HG02938 (cell line): ENCODE measurements around the gene RBMX.
"Not testable (repeated sequence)": the region's sequence is repeated elsewhere in the genome, so short reads cannot be mapped to it uniquely, and the experiment has no call there.

Experiments used
- ATAC-seq: cut with Tn5 transposase; IDR thresholded peaks from one replicate; pipeline ENCODE4 v1.9.1; 2021; ENCODE audit warnings: mild to moderate bottlenecking, moderate library complexity; ENCODE audit not compliant: unreplicated experiment

RBMX gene

GRCh38 chrX:136880452-136881013, at the start of gene RBMX:
RBMX (minus strand) TSS chrX:136880725; CDS start chrX:136879427, 1,298 bp downstream.
- ATAC-seq = peak; percentile 97

- ATAC-seq = not testable (repeated sequence)
These were observed 40.9 kb upstream of the RBMX start for GRCh38 chrX:136921438-136921837.

DNA sequence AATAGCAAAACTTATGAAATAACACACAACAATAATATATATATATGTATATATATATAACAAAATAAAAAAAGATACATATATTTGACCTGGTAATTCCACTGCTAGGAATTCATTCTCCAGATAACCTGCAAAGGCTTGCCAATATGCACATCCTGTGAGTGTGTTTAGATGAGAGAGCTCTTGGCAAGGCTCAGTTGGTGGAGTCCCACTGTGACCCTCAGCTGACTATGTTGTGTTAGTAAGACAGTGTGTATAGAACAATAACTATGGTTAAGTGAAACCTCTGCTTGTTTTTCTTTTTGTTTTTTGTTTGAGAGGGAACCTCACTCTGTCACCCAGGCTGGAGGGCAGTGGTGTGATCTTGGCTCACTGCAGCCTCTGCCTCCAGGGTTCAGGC, 39.5 kb upstream of the RBMX start:
- ATAC-seq = no peak

- ATAC-seq = no peak
These were observed 36.3 kb upstream of the RBMX start for GRCh38 chrX:136916827-136917226.

- not testable (repeated sequence) for ATAC-seq
These were observed 31.1 kb upstream of the RBMX start for GRCh38 chrX:136911661-136912060.

DNA sequence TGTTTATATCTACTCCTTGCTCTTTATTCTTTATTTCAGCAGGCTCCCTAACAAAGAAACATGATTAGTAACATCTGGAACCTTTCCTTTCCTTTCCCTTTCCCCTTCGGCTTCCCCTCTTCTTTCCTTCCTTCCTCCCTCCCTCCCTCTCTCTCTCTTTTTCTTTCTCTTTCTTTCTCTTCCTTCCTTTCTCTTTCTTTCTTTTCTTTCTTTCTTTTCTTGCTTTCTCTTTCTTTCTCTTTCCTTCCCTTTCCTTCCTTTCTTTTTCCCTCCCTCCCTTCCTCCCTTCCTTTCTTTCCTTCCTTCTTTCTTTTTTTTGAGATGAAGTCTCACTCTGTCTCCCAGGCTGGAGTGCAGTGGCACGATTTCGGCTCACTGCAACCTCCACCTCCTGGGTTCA, 30.7 kb upstream of the RBMX start:
- no peak for ATAC-seq

DNA sequence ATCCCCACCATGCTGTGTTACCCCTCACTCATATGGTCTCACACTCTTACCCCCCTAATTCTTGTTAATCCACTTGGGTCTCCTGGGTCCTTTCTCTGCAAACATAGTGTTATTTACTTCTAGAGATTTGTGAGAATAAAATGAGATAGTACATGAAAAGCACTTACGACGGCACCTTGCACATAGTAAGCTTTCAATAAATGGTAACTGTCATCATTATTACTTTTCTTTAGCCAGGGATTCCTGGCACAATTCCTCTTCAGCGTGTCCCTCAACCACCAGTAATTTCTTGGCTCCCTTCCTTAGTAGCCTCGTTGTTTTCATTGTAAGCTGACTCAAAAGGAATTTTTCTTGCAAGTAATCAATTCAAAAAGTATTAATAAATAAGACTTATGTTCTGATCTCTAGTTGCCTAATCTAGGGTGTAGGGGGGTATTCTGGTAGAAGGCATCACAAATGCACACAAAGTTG, 30.1 kb upstream of the RBMX start:
- ATAC-seq = no peak

DNA sequence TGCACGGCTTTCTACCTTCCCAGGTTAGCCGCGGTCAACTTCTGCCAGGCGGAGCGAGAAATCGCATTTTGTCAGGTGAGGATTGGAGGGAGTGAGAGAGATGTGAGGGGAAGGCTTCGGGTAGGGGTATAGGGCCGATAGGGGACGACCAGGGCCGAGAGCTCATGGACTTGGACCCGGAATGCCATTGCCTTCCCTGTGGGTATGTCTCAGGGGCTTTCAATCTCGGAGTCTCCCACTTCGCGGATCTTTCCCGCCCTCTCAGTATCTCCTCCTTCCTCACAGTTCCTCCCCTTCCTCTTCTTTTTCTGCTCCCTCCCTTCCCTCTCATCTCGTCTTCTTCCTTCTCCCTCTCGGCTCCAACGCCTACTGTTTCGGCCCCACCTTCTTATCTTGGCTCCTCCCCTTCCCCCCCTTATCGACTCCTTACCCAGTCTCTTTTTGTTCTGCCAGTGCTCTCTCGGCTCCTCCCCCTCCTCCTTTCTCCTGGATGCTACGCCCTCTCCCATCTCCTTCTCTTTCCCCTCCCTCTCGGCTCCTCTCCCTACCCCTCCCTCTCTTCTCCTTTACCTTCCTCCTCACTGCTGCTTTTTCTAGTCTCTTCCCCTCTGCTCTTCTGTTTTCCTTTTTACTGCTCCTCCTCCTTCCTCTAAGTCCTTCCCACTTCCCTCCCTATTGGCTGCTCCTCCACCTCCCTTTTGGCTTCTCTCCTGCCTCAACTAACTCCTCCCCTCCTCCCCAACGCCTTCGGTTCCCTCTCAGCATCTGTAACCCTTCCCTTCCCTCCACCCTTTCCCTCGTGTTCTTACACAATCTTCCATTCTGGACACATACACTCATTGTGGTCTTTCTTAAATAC, 29.4 kb upstream of the RBMX start:
- ATAC-seq = peak; percentile 54

- ATAC-seq = peak; percentile 80
These were observed 28.7 kb upstream of the RBMX start for GRCh38 chrX:136909119-136909705.

- ATAC-seq = no peak
These were observed 27.1 kb upstream of the RBMX start for GRCh38 chrX:136907621-136908020.

DNA sequence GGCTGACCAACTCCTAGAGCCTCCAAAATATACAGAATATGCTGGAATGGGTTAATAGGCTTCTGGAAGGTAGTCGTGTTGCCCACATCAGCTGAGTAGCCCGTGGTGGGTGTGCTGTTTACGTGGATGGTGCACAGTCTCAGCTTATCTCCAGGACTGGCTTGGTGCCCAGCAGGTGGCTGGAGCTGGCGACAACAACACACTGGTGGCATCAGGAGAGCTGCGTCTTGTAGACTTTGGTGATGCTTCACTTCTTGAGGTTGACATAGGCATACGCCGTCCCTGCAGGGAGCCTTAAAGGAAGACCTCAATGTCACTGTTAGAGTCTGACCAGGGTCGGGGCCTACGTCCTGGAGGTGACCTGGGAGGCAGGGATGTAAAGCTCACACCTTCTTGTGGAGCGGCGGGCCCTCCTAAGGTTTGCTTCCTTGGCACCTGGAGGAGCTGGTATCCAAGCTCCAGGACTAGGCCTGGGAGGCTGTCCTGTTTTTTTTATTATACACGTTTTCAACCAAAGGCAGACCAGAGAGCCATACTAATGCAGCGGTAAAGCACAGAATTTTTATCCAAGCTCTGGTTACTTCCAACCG, 26.5 kb upstream of the RBMX start:
- ATAC-seq = no peak

DNA sequence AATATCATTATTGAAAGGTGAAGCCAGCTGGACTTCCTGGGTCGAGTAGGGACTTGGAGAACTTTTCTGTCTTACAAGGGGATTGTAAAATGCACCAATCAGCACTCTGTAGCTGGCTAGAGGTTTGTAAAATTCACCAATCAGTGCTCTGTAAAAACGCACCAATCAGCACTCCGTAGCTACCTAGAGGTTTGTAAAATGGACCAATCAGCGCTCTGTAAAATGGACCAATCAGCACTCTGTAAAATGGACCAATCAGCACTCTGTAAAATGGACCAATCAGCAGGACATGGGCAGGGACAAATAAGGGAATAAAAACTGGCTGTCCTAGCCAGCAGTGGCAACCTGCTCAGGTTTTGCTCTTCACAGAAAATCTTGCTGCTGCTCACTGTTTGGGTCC, 23.5 kb upstream of the RBMX start:
- not testable (repeated sequence) for ATAC-seq

- ATAC-seq = not testable (repeated sequence)
These were observed 19.5 kb upstream of the RBMX start for GRCh38 chrX:136900071-136900470.

DNA sequence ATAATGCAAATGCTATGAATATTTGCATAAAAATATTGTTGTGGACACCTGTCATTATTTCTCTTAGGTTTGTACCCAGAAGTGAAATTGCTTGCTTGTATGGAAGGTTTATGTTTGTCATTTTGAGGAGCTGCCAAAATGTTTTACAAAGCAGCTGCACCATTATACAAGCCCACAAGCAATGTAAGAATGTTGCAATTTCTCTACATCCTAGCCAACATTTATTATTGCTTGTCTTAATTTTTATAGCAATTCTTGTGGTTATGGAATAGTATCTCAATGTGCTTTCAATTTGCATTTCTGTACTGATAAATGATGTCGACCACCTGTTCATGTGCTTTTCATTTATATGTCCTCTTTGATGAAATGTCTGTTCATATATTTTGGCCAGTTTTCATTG, 18.7 kb upstream of the RBMX start:
- ATAC-seq = no peak

GRCh38 chrX:136898752-136899151, 18.2 kb upstream of the RBMX start:
- not testable (repeated sequence) for ATAC-seq

DNA sequence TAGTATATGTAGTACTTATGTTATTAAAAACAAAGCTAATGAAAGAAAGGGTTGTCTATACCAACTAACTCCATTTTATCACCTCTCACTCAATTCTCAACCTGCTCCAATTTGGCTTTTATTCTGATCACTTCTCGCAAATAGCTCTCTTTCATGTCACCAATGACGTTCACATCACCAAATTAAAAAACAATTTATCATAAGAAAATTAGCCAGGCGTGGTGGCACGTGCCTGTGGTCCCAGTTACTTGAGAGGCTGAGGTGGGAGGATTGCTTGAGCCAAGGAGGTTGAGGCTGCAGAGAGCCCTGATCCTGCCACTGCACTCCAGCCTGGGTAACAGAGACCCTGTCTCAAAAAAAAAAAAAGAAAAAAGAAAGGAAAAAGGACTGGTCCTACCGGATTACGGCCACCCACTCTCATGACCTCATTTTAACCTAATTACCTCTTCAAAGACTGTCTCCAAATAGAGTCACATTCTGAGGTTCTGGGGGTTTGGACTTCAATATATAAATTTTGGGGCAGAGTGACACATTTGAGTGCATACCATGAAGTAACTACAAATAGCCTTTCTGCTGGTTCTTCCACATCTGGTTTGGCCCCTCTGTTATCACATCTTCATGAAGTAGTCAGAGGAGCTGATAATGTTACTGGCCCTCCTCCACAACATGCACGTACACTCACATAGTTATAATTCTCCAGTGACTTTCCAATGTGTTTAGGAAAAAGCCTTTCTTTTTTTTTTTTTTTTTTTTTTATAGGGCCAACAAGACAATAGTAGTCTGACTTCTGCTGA, 15.8 kb upstream of the RBMX start:
- no peak for ATAC-seq

DNA sequence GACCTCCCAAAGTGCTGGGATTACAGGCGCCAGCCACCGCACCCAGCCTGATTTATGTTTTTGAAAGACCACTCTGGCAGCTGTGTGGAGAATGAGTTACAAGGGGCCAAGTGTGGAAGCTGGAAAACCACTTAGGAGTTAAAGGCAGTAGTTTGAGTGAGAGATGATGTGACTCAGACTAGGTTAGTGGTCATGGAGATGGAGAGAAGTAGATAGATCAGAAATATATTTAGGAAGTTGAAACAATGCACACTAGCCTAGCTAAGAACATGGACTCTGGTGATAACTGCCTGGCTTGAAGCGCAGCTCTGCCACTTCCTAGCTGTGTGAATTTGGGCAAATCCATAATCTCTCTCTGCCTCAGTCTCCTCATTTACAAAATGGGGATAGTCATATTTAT, 11.9 kb upstream of the RBMX start:
- no peak for ATAC-seq

DNA sequence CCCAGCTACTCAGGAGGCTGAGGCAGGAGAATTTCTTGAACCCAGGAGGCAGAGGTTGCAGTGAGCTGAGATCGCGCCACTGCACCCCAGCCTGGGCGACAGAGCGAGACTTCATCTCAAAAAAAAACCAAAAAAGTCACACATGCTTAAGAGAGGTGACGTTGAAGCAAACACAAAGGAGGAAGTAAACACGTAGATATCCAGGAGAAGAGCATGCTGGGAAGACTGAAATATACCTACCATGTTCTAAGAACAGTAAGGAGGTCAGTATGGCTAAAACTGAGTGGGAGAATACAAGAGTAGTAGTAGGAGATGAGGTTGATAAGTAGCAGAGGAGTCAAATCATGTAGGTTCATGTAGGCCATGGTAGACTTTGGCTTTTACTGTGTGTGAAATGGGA, 10.1 kb upstream of the RBMX start:
- not testable (repeated sequence) for ATAC-seq

DNA sequence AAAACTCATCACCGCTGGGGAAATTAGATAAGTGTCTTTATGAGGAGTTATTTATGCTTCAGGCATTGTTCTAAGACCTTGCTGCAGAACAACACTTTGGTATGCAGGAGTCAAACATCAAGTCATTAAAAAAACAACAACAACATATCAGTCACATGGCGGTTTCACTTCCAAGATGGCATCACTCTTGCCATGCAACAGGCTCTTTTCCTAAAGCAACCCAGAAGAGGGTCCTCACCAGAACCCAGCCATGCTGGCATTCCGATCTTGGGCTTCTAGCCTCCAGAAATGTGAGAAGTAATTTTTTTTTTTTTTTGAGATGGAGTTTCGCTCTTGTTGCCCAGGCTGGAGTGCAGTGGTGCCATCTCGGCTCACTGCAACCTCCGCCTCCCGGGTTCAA, 8.7 kb upstream of the RBMX start:
- ATAC-seq = no peak

- peak; percentile 9 for ATAC-seq
These were observed 498 bp downstream of the RBMX start for GRCh38 chrX:136880003-136880451.
